Stimulated activated CD4-positive, alpha-beta T cell treated with anti-CD3 and anti-CD28 coated beads, Interleukin-4, amount 100 ng/mL, for 1 hour (primary cell): ENCODE results near the gene LAT.
"Not testable (repeated sequence)": the region's sequence is repeated elsewhere in the genome, so short reads cannot be mapped to it uniquely, and the experiment has no call there.

ENCODE experiments used
- DNase-seq: peaks from one replicate; pipeline ENCODE4 v3.0.0-alpha.2; 2020

LAT gene

GRCh38 chr16:28984619-28985135, at the start of gene LAT:
LAT (plus strand) TSS chr16:28985052; CDS start chr16:28985418, 366 bp downstream.
- DNase-seq: peak; percentile 79

- DNase-seq: no peak
Measured at GRCh38 chr16:28935346-28935745, 49.5 kb upstream of the LAT start.

GRCh38 chr16:28935924-28936783, 48.7 kb upstream of the LAT start:
- peak; percentile 83 for DNase-seq

- DNase-seq: no peak
Measured at GRCh38 chr16:28936784-28937155, 48.1 kb upstream of the LAT start.

GRCh38 chr16:28937222-28937876, 47.5 kb upstream of the LAT start:
- DNase-seq: no peak

- DNase-seq: no peak
Measured at GRCh38 chr16:28938721-28939120, 46.1 kb upstream of the LAT start.

GRCh38 chr16:28939825-28940224, 45.0 kb upstream of the LAT start:
- not testable (repeated sequence) for DNase-seq

GRCh38 chr16:28943281-28943680, 41.6 kb upstream of the LAT start:
- DNase-seq: no peak

- no peak for DNase-seq
Measured at GRCh38 chr16:28946681-28947080, 38.2 kb upstream of the LAT start.

GRCh38 chr16:28950648-28951409, 34.0 kb upstream of the LAT start, which contains the start of gene NFATC2IP:
NFATC2IP (plus strand) TSS chr16:28950937; CDS start chr16:28951012, 75 bp downstream.
- peak; percentile 100 for DNase-seq

- DNase-seq: peak; percentile 31
Measured at GRCh38 chr16:28951410-28951943, 33.4 kb upstream of the LAT start.

GRCh38 chr16:28958216-28958615, 26.6 kb upstream of the LAT start:
- DNase-seq: no peak

- DNase-seq: no peak
Measured at GRCh38 chr16:28958836-28959235, 26.0 kb upstream of the LAT start.

GRCh38 chr16:28964072-28964471, 20.8 kb upstream of the LAT start:
- no peak for DNase-seq

GRCh38 chr16:28964496-28964895, 20.4 kb upstream of the LAT start:
- DNase-seq: no peak

- no peak for DNase-seq
Measured at GRCh38 chr16:28967156-28967555, 17.7 kb upstream of the LAT start.

- not testable (repeated sequence) for DNase-seq
Measured at GRCh38 chr16:28969696-28970095, 15.2 kb upstream of the LAT start.

GRCh38 chr16:28974007-28974436, 10.8 kb upstream of the LAT start:
- peak; percentile 45 for DNase-seq

- DNase-seq: peak; percentile 91
Measured at GRCh38 chr16:28974437-28975157, 10.3 kb upstream of the LAT start, which contains the start of gene SPNS1. SPNS1 (plus strand) TSS chr16:28974778; CDS start chr16:28975152, 374 bp downstream.

GRCh38 chr16:28975158-28975599, 9.7 kb upstream of the LAT start:
- no peak for DNase-seq

- no peak for DNase-seq
Measured at GRCh38 chr16:28977703-28978662, 6.9 kb upstream of the LAT start.
